ENCODE results near the gene ZFYVE26. TPM values are rescaled to one million over a fixed set of nuclear protein-coding genes. Genes with fewer than 3 reads are reported as not detected.

ZFYVE26 gene
- total RNA-seq, 4 donors from 2014 or later = 23.9 to 31.7 (median 28.8) TPM

DNA sequence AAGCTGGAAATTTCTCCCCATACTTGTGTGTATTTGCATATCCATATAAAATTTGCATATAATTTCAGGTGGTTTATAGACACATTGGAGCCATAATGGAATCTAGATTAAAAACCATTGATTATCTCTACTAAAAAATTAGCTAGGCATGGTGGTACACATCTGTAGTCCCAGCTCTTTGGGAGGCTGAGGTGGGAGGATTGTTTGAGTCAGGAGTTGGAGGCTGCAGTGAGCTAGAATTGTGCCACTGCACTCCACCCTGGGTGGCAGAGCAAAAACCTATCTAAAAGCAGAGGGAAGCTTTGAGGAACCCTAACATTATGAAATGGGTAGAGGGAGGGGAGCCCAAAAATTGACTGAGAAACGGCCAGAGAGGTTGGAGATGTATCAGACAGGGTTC, 118.2 kb downstream of the ZFYVE26 start:
- TF ChIP-seq, protein P1, sequence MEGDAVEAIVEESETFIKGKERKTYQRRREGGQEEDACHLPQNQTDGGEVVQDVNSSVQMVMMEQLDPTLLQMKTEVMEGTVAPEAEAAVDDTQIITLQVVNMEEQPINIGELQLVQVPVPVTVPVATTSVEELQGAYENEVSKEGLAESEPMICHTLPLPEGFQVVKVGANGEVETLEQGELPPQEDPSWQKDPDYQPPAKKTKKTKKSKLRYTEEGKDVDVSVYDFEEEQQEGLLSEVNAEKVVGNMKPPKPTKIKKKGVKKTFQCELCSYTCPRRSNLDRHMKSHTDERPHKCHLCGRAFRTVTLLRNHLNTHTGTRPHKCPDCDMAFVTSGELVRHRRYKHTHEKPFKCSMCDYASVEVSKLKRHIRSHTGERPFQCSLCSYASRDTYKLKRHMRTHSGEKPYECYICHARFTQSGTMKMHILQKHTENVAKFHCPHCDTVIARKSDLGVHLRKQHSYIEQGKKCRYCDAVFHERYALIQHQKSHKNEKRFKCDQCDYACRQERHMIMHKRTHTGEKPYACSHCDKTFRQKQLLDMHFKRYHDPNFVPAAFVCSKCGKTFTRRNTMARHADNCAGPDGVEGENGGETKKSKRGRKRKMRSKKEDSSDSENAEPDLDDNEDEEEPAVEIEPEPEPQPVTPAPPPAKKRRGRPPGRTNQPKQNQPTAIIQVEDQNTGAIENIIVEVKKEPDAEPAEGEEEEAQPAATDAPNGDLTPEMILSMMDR (IDR thresholded peaks at IDR 0.05) = no peak
- TF ChIP-seq POLR2AphosphoS5 (IDR thresholded peaks at IDR 0.05) (no peak), POLR2A (IDR thresholded peaks at IDR 0.05) (no peak), EP300 (IDR thresholded peaks at IDR 0.05; ENCODE audit: low read depth) (no peak)
- in situ Hi-C loops (cut with MboI; ENCODE audit: low pct_ligation_motif_present in 1 of 4, low pct_unique_long_range_greater_than_20kb in 1 of 4, low sequenced_read_pairs in 3 of 4) = no loop called here
- DNase-seq = no peak

DNA sequence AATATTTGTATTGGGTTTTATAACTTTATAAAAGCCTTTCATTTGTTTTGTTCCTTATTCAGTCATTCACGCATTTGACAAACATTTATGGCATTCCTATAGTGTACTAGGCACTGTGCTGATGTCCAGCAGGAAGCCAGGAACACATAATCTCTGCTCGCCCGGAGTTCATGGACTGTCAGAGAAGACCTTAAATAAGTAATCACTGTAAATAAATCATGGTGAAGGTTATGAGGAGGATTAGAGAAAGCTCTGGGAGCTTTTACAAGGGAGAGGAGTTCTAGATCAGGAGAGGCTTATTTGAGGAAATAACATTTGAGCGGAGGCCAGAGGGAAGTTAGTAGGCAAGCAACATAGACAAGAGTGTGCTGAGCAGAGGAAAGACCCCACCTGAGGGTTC, 119.4 kb downstream of the ZFYVE26 start:
- Histone ChIP-seq H3K9me3 (no peaks in the 10 kb centered on the region), H3K36me3 (no peaks in the 10 kb centered on the region), H3K27me3 (no peaks in the 10 kb centered on the region), H3K4me3 (no peak overlapping the region), H3K4me1 (peaks cover 0 to 18% (median 5%) of the 10 kb centered on the region in 4 donors), H3K27ac (no peak overlapping the region)
- WGBS, 2 donors (ENCODE audit: low coverage in 1 of 2) = 74 to 82% methylated on average over 4 of the region's 4 CpGs
- DNase-seq = no peak
- TF ChIP-seq, protein P1 (IDR thresholded peaks at IDR 0.05) = no peak
- TF ChIP-seq POLR2A (IDR thresholded peaks at IDR 0.05) (no peak), POLR2AphosphoS5 (IDR thresholded peaks at IDR 0.05) (no peak), EP300 (IDR thresholded peaks at IDR 0.05; ENCODE audit: low read depth) (no peak)
- intact Hi-C loops (cut with DNase I; ENCODE audit: low total_unique reads) = loop anchor here (10.0 kb wide), 1 partner anchor 102 kb away; no protein-coding TSS in a partner anchor
- in situ Hi-C loops (cut with MboI; ENCODE audit: low pct_ligation_motif_present in 1 of 4, low pct_unique_long_range_greater_than_20kb in 1 of 4, low sequenced_read_pairs in 3 of 4) = no loop called here

More for the DNA sequence above, 118.2 kb downstream of the ZFYVE26 start:
- H3K9me3 ChIP-seq = no peaks in the 10 kb centered on the region
- peaks cover 0 to 15% (median 2%) of the 10 kb centered on the region in 4 donors for H3K4me1 ChIP-seq
- intact Hi-C loops (cut with DNase I; ENCODE audit: low total_unique reads) = loop anchor here (10.0 kb wide), 1 partner anchor 103 kb away; no protein-coding TSS in a partner anchor
- H3K36me3 ChIP-seq = no peaks in the 10 kb centered on the region
- no peaks in the 10 kb centered on the region for H3K27me3 ChIP-seq
- WGBS, 2 donors (ENCODE audit: low coverage in 1 of 2) = 38 to 74% methylated on average over 1 of the region's 1 CpG
- no peak overlapping the region for H3K4me3 ChIP-seq
- H3K27ac ChIP-seq = no peak overlapping the region

Small RNA genes within 50 kb of the gene (small RNA-seq; reads per million reads assigned to genes)
- gene AL049779.3 (0 reads per million in 4 donors), gene RN7SL369P (0 reads per million in 4 donors)

Other genes starting within 250 kb of the ZFYVE26 start
- 10 to 100 TPM; 18.9 to 41.9 (median 27.7) TPM for gene PIGH, start 216.3 kb downstream of the ZFYVE26 start, total RNA-seq
- 10 to 100 TPM in 1 of 4 donors, 1 to 10 TPM in 2, not detected in 1; 7.5 to 18.8 (median 9.2) TPM for gene ARG2, start 196.7 kb downstream of the ZFYVE26 start, total RNA-seq
- 10 to 100 TPM; 59.5 to 74.8 (median 67.5) TPM for gene VTI1B, start 142.0 kb downstream of the ZFYVE26 start, total RNA-seq
- 10 to 100 TPM; 30.8 to 53.9 (median 37.2) TPM for gene RDH11, start 120.8 kb downstream of the ZFYVE26 start, total RNA-seq
- under 1 TPM in 1 of 4 donors, not detected in 3; 0.27 TPM for gene RDH12, start 114.7 kb downstream of the ZFYVE26 start, total RNA-seq
- gene RAD51B, start 3.2 kb upstream of the ZFYVE26 start, total RNA-seq = 10 to 100 TPM in 3 of 4 donors, 1 to 10 TPM in 1; 5.0 to 31.8 (median 20.6) TPM